ENCODE results near the gene SMNDC1.

GRCh38 chr10:110244550-110244949 is 60.2 kb downstream of the SMNDC1 start:
- TF ChIP-seq NR2C2 (IDR thresholded peaks at IDR 0.05; ENCODE audit: borderline replicate concordance, control insufficient read depth, insufficient read length, low read depth) (no peak), ATF2 (IDR thresholded peaks at IDR 0.05; ENCODE audit: low read length) (no peak), SP1 (IDR thresholded peaks at IDR 0.05; ENCODE audit: low read depth, low read length) (no peak), YBX1 (IDR thresholded peaks at IDR 0.05) (no peak), CHD2 (IDR thresholded peaks at IDR 0.05; ENCODE audit: borderline replicate concordance, low read depth, low read length) (no peak), SPI1 (IDR thresholded peaks at IDR 0.05; ENCODE audit: borderline replicate concordance, insufficient read depth, low read depth, low read length) (no peak), BACH1 (IDR thresholded peaks at IDR 0.05; ENCODE audit: borderline replicate concordance) (no peak), CTCF (IDR thresholded peaks at IDR 0.05 in 2 of 3, conservative IDR thresholded peaks at IDR 0.05 in 1 of 3; ENCODE audit: control insufficient read depth in 2 of 3, extremely low read depth in 1 of 3, insufficient read depth in 1 of 3, low read depth in 3 of 3, low read length in 3 of 3) (no peak), ZZZ3 (IDR thresholded peaks at IDR 0.05; ENCODE audit: control insufficient read depth, insufficient read length, low read depth) (no peak)
